Transverse colon (tissue), 4 donors: ENCODE measurements around the gene RCAN3. TPM values are rescaled to one million over a fixed set of nuclear protein-coding genes. Genes with fewer than 3 reads are reported as not detected.

Experiments
- DNase-seq: peaks from one replicate; pipeline ENCODE4 v3.0.0-alpha.2; 2019
- H3K27ac ChIP-seq, 4 donors: fragments of 200-600 bp; sonication (generic); 2 replicates each; pipeline ENCODE4 v1.5.1; 2016 to 2018; ENCODE audit warnings: inconsistent platforms in 4 of 4
- H3K27me3 ChIP-seq: fragments of 200-600 bp; sonication (generic); 2 replicates; pipeline ENCODE4 v1.5.1; 2017; ENCODE audit warnings: inconsistent platforms
- H3K36me3 ChIP-seq, 4 donors: fragments of 200-600 bp; sonication (generic); 2 replicates each; pipeline ENCODE4 v1.5.1; 2017 to 2019; ENCODE audit warnings: inconsistent platforms in 4 of 4
- H3K4me1 ChIP-seq, 4 donors: fragments of 200-600 bp; sonication (generic); 2 replicates each; pipeline ENCODE4 v1.5.1; 2017 to 2020; ENCODE audit warnings: inconsistent platforms in 4 of 4
- H3K4me3 ChIP-seq, 4 donors: fragments of 200-600 bp; sonication (generic); 1 replicate in 1 of 4; 2 replicates in 3 of 4; pipeline versions ENCODE4 v1.5.1 to v1.6.1; 2017 to 2019; ENCODE audit warnings: inconsistent platforms in 4 of 4
- H3K9me3 ChIP-seq, 2 donors: fragments of 200-600 bp; sonication (generic); 2 replicates each; pipeline ENCODE4 v1.5.1; 2017 to 2019; ENCODE audit warnings: inconsistent platforms in 2 of 2
- CTCF ChIP-seq, 5 experiments: fragments of 200-600 bp in 3 of 5; fragments of 450-650 bp in 2 of 5; sonication (generic) in 3 of 5; IDR thresholded peaks; 1 replicate in 2 of 5; 2 replicates in 3 of 5; pipeline ENCODE4 v1.5.1; 2016 to 2017; ENCODE audit warnings: antibody characterized with exemption in 5 of 5, inconsistent platforms in 3 of 5, mild to moderate bottlenecking in 2 of 5, moderate library complexity in 1 of 5
- EP300 ChIP-seq: sonication (generic); formaldehyde crosslinking; IDR thresholded peaks from one replicate; pipeline ENCODE4 v1.6.1; 2017; ENCODE audit warnings: antibody characterized with exemption, low read depth
- POLR2A ChIP-seq: fragments of 450-650 bp; IDR thresholded peaks from one replicate; pipeline ENCODE4 v1.6.1; 2016; ENCODE audit warnings: antibody characterized with exemption, mild to moderate bottlenecking, moderate library complexity
- POLR2AphosphoS5 ChIP-seq, 3 donors: sonication (generic); formaldehyde crosslinking; IDR thresholded peaks; one replicate each; pipeline ENCODE4 v1.6.1; 2016; ENCODE audit warnings: antibody characterized with exemption in 3 of 3
- WGBS, 2 donors: methylation state at CpG; one replicate each; pipeline ENCODE4 v1.1.5; 2018; ENCODE audit warnings: low coverage in 1 of 2; 5-methylcytosine and 5-hydroxymethylcytosine counted together
- in situ Hi-C, 4 donors: fragments of 200-750 bp; cut with MboI; loops; one replicate each; pipeline versions ENCODE4 v1.15.0 to v1.15.1; 2017; ENCODE audit warnings: low sequenced_read_pairs in 3 of 4, low pct_ligation_motif_present in 1 of 4, low pct_unique_long_range_greater_than_20kb in 1 of 4
- intact Hi-C: fragments of 100-400 bp; cut with DNase I; formaldehyde crosslinking; loops from one replicate; pipeline ENCODE4 v1.15.1; 2023; ENCODE audit warnings: low total_unique reads
- total RNA-seq, 4 donors: library from RNA; depleted of rRNA; stranded (reverse); fragments of >200 nt; gene quantifications; one replicate each; pipeline ENCODE4 v1.1.0, GENCODE V29; 2016

RCAN3 gene
- total RNA-seq, 4 donors from 2014 or later = 6.4 to 17.5 (median 11.3) TPM

GRCh38 chr1:24481101-24481500 is 21.5 kb upstream of the RCAN3 start:
- TF ChIP-seq CTCF (IDR thresholded peaks at IDR 0.05) = no peak
- TF ChIP-seq EP300 = no peak
- no peak for TF ChIP-seq POLR2A
- TF ChIP-seq POLR2AphosphoS5 (IDR thresholded peaks at IDR 0.05) = no peak
- H3K27ac ChIP-seq = peak overlapping the region in 2 of 4 donors; percentile 15 to 24
- peak; percentile 29 for DNase-seq
- 40 to 69% methylated on average over 2 of the region's 2 CpGs for WGBS, 2 donors
- H3K9me3 ChIP-seq = no peaks in the 10 kb centered on the region
- no peak overlapping the region for H3K4me3 ChIP-seq
- intact Hi-C loops (no loop called here), in situ Hi-C loops (no loop called here)
- H3K4me1 ChIP-seq = no peaks in the 10 kb centered on the region
- no peaks in the 10 kb centered on the region for H3K36me3 ChIP-seq
- no peaks in the 10 kb centered on the region for H3K27me3 ChIP-seq

DNA sequence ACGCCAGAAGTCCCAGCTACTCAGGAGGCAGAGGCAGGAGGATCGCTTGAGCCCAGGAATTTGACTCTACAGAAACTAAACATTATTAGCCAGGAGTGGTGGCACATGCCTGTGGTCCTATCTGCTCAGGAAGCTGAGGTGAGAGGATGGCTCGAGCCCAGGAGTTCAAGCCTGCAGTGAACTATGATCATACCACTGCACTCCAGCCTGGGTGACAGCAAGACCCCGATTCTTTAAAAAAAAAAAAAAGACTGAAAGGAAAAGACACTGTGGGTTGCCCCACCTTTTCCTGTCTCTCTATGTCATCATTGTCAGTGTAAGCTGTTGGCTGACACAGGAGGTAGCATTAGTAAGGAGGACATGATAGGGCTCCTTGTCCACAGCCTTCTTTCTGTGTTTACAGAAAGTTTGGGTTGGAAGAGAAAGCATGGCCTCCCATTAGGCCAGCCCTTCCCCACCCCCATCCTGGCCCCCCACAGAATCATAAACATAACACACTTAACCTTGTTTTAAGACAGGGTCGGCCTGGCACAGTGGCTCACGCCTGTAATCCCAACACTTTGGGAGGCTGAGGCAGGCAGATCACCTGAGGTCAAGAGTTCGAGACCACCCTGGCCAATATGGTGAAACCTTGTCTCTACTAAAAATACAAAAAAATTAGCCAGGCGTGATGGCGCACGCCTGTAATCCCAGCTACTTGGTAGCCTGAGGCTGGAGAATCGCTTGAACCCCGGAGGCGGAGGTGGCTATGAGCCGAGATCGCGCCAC is 20.6 kb upstream of the RCAN3 start:
- H3K27ac ChIP-seq = peak overlapping the region in 1 of 4 donors; percentile 24

DNA sequence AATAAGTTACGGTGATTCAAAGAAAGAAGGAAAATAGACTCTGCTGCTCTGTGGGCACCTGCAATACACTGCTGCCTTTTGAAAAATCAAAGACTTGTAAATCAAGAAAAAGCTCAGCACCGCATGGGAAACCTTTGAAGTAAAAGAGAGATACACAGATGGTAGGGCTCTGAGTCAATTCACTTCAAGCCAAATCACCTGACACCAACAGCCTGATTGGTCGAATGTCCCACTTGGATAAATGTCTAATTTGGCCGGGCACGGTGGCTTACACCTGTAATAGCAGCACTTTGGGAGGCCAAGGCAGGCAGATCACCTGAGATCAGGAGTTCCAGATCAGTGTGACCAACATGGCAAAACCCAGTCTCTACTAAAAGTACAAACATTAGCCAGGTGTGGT is 19.2 kb upstream of the RCAN3 start:
- intact Hi-C loops (no loop called here), in situ Hi-C loops (no loop called here)
- 86 to 100% methylated on average over 2 to 5 of the region's 5 CpGs for WGBS, 2 donors
- Histone ChIP-seq H3K4me1 (no peaks in the 10 kb centered on the region), H3K27me3 (no peaks in the 10 kb centered on the region), H3K36me3 (no peaks in the 10 kb centered on the region), H3K27ac (no peak overlapping the region), H3K9me3 (no peaks in the 10 kb centered on the region), H3K4me3 (no peak overlapping the region)
- DNase-seq = no peak
- no peak for TF ChIP-seq POLR2AphosphoS5 (IDR thresholded peaks at IDR 0.05)
- no peak for TF ChIP-seq POLR2A

More for the DNA sequence above, 20.6 kb upstream of the RCAN3 start:
- Histone ChIP-seq H3K36me3 (no peaks in the 10 kb centered on the region), H3K4me1 (no peaks in the 10 kb centered on the region), H3K9me3 (no peaks in the 10 kb centered on the region), H3K4me3 (no peak overlapping the region), H3K27me3 (no peaks in the 10 kb centered on the region)
- no peak for DNase-seq
- TF ChIP-seq EP300 (no peak), POLR2A (no peak), CTCF (IDR thresholded peaks at IDR 0.05) (no peak), POLR2AphosphoS5 (IDR thresholded peaks at IDR 0.05) (no peak)
- in situ Hi-C loops = no loop called here
- 80 to 89% methylated on average over 2 to 16 of the region's 16 CpGs for WGBS, 2 donors
- intact Hi-C loops = no loop called here

DNA sequence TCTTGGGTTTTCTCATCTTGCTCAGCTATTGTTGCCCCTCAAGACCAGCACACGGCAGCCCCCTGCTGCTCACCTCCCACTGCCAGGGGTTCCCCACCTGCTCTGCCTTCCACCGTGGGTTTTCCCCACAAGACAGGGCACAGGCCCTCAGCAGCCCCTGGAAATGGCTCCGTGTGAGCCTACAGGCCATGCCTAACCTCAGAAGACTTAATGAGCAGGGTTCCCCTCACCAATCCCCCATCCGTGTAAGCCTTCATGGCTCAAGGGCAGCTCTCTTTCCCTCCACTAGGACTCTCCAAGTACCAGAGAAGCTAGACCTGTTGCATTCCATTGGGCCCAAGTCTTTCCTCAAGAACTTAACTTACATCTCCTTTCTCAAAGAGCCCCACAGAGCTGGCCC is 18.4 kb upstream of the RCAN3 start:
- intact Hi-C loops = no loop called here
- TF ChIP-seq EP300 (no peak), CTCF (IDR thresholded peaks at IDR 0.05) (no peak), POLR2A (no peak), POLR2AphosphoS5 (IDR thresholded peaks at IDR 0.05) (no peak)
- WGBS, 2 donors = 67 to 100% methylated on average over 1 to 4 of the region's 4 CpGs
- Histone ChIP-seq H3K4me1 (no peaks in the 10 kb centered on the region), H3K27ac (no peak overlapping the region), H3K9me3 (no peaks in the 10 kb centered on the region), H3K27me3 (no peaks in the 10 kb centered on the region), H3K36me3 (no peaks in the 10 kb centered on the region), H3K4me3 (no peak overlapping the region)
- DNase-seq = no peak
- in situ Hi-C loops = no loop called here
